GM18499 (cell line): ENCODE data around the gene DCAF11.

Experiments
- ATAC-seq: cut with Tn5 transposase; IDR thresholded peaks from one replicate; pipeline ENCODE4 v1.9.1; 2021; ENCODE audit warnings: moderate number of reproducible peaks; ENCODE audit not compliant: insufficient read depth, unreplicated experiment

The DCAF11 gene

GRCh38 chr14:24114532-24115421 is at the start of gene DCAF11, which contains the start of gene NRL:
Gene DCAF11, plus strand, starts transcription at chr14:24114777. Its CDS starts 818 bp downstream, at chr14:24115595.
Gene NRL, minus strand, starts transcription at chr14:24114949. Its CDS starts 32,101 bp downstream, at chr14:24082848.
- ATAC-seq, result peak; percentile 73

GRCh38 chr14:24064856-24065255 is 49.7 kb upstream of the DCAF11 start:
- no peak for ATAC-seq

- no peak for ATAC-seq
Observed at GRCh38 chr14:24065408-24065807, 49.2 kb upstream of the DCAF11 start.

- ATAC-seq, result no peak
Observed at GRCh38 chr14:24066496-24067132, 48.0 kb upstream of the DCAF11 start.

- no peak for ATAC-seq
Observed at GRCh38 chr14:24067133-24068082, 47.2 kb upstream of the DCAF11 start.

- ATAC-seq, result no peak
Observed at GRCh38 chr14:24068711-24069410, 45.7 kb upstream of the DCAF11 start.

GRCh38 chr14:24069411-24069735 is 45.2 kb upstream of the DCAF11 start:
- ATAC-seq, result no peak

GRCh38 chr14:24070285-24071143 is 44.1 kb upstream of the DCAF11 start:
- ATAC-seq, result no peak

GRCh38 chr14:24071144-24071697 is 43.4 kb upstream of the DCAF11 start, which contains the start of gene CPNE6:
Gene CPNE6, plus strand, starts transcription at chr14:24071562. Its CDS starts 1,375 bp downstream, at chr14:24072937.
- no peak for ATAC-seq

GRCh38 chr14:24071836-24072430 is 42.6 kb upstream of the DCAF11 start:
- no peak for ATAC-seq

- ATAC-seq, result no peak
Observed at GRCh38 chr14:24072436-24072835, 42.1 kb upstream of the DCAF11 start.

GRCh38 chr14:24072881-24073877 is 41.4 kb upstream of the DCAF11 start:
- no peak for ATAC-seq

GRCh38 chr14:24074625-24075484 is 39.7 kb upstream of the DCAF11 start:
- ATAC-seq, result no peak

GRCh38 chr14:24075485-24076301 is 38.9 kb upstream of the DCAF11 start:
- no peak for ATAC-seq

GRCh38 chr14:24076302-24076601 is 38.3 kb upstream of the DCAF11 start:
- ATAC-seq, result no peak
